MCF 10A (cell line): ENCODE measurements around the gene C5AR1. TPM values are rescaled to one million over a fixed set of nuclear protein-coding genes. Genes with fewer than 3 reads are reported as not detected.
A peak's percentile ranks its signal among the peaks of the same experiment; 100 is the strongest.
"Not testable (repeated sequence)": the region's sequence is repeated elsewhere in the genome, so short reads cannot be mapped to it uniquely, and the experiment has no call there.

ENCODE experiments used
- Bru-seq: library from RNA; stranded (reverse); fragments of 400-500 nt; gene quantifications from one replicate; lab custom pipeline; 2021; lab: Mats Ljungman, UMichigan
- BruChase-seq, 2 experiments: library from RNA; stranded (reverse); fragments of 400-500 nt; gene quantifications; one replicate each; lab custom pipeline; 2021; lab: Mats Ljungman, UMichigan
- BruUV-seq: library from RNA; stranded (reverse); fragments of 400-500 nt; replicated peaks from 2 replicates; lab custom pipeline; 2021; lab: Mats Ljungman, UMichigan
- CTCF ChIA-PET: fragments of 300-600 bp; sonication (Branson Sonifier 250); formaldehyde crosslinking; extraction: SDS; loops from one replicate; lab custom pipeline; 2021; ENCODE audit warnings: antibody characterized with exemption, inconsistent platforms; lab: Yijun Ruan, JAX
- POLR2A ChIA-PET: fragments of 300-600, 350-650 bp; sonication (Branson Sonifier 250); formaldehyde crosslinking; extraction: SDS; loops from one replicate; lab custom pipeline; 2020; ENCODE audit warnings: antibody characterized with exemption, inconsistent platforms; lab: Yijun Ruan, JAX
- DNase-seq: peaks from one replicate; pipeline ENCODE4 v3.0.0-alpha.2; 2018; ENCODE audit not compliant: unreplicated experiment
- H3K27ac Mint-ChIP-seq: one replicate; pipeline ENCODE4 v1.8.0; 2022; ENCODE audit warnings: mild to moderate bottlenecking, low read depth, mixed read lengths; ENCODE audit not compliant: unreplicated experiment
- H3K27me3 Mint-ChIP-seq: one replicate; pipeline ENCODE4 v1.8.0; 2022; ENCODE audit warnings: mixed read lengths; ENCODE audit not compliant: insufficient read depth, unreplicated experiment
- H3K36me3 Mint-ChIP-seq: one replicate; pipeline ENCODE4 v1.8.0; 2022; ENCODE audit warnings: mild to moderate bottlenecking, moderate library complexity, mixed read lengths; ENCODE audit not compliant: insufficient read depth, unreplicated experiment
- H3K4me1 Mint-ChIP-seq: one replicate; pipeline ENCODE4 v1.8.0; 2022; ENCODE audit warnings: mixed read lengths; ENCODE audit not compliant: insufficient read depth, unreplicated experiment
- H3K4me3 Mint-ChIP-seq: one replicate; pipeline ENCODE4 v1.8.0; 2022; ENCODE audit warnings: mild to moderate bottlenecking, moderate library complexity, mixed read lengths; ENCODE audit not compliant: unreplicated experiment
- H3K9me3 Mint-ChIP-seq: one replicate; pipeline ENCODE4 v1.8.0; 2022; ENCODE audit warnings: mixed read lengths; ENCODE audit not compliant: unreplicated experiment
- CTCF ChIP-seq: fragments of 200-600 bp; IDR thresholded peaks from one replicate; pipeline ENCODE4 v1.8.0; 2022; ENCODE audit warnings: antibody characterized with exemption, mild to moderate bottlenecking; ENCODE audit not compliant: unreplicated experiment
- intact Hi-C: fragments of 100-400 bp; cut with micrococcal nuclease; formaldehyde crosslinking; loops from 2 replicates; pipeline ENCODE4 v1.14.1; 2022
- long read RNA-seq: library from polyadenylated mRNA; stranded (forward); transcript quantifications from one replicate; pipeline ENCODE4 v2.0.0, GENCODE V29; 2022
- total RNA-seq: library from RNA; stranded (reverse); gene quantifications from 2 replicates; pipeline ENCODE4 v1.2.3, GENCODE V29; 2022

Gene C5AR1
- total RNA-seq (1.9 and 4.7 TPM in 2 replicates), Bru-seq, nascent RNA (percentile 46 among the genes with signal in this experiment), BruChase-seq, experiment 1, labeled RNA remaining after a 6-hour chase (percentile 85 among the genes with signal in this experiment), BruChase-seq, experiment 2, labeled RNA remaining after a 2-hour chase (percentile 66 among the genes with signal in this experiment)
- long read RNA-seq, partial matches to known transcripts: 0 of 1 reads
- long read RNA-seq, other reads (novel, unspliced or antisense): 1 of 1 reads

- Mint-ChIP-seq H3K36me3 (peaks cover 7% of the 10 kb centered on the region), H3K4me3 (no peak within 1 kb of the TSS), H3K9me3 (no peaks in the 10 kb centered on the region), H3K27me3 (no peaks in the 10 kb centered on the region), H3K27ac (no peak within 1 kb of the TSS), H3K4me1 (peaks cover 35% of the 10 kb centered on the region)
- peak; percentile 16 for DNase-seq
- TF ChIP-seq CTCF: no peak
- intact Hi-C loops: loop anchor here (5.0 kb wide), 1 partner anchor 38 kb away; the partner anchor contains the start of gene DHX34
- no TSS peak for BruUV-seq
- POLR2A ChIA-PET: no interaction called here
- CTCF ChIA-PET: interaction anchor here (0.6 kb wide), 1 partner anchor 399 kb away, joined by 3 read pairs; no protein-coding TSS in a partner anchor
These were observed at the start of gene C5AR1 for GRCh38 chr19:47309608-47310007. Gene C5AR1, plus strand, starts transcription at chr19:47309861. Its CDS starts 35 bp downstream, at chr19:47309896.

GRCh38 chr19:47260476-47260875 lies 49.2 kb upstream of the C5AR1 start:
- Mint-ChIP-seq H3K36me3 (peaks cover 66% of the 10 kb centered on the region), H3K9me3 (no peaks in the 10 kb centered on the region), H3K27ac (no peak overlapping the region), H3K4me3 (no peak overlapping the region), H3K27me3 (no peaks in the 10 kb centered on the region), H3K4me1 (peaks cover 26% of the 10 kb centered on the region)
- POLR2A ChIA-PET: interaction anchor here (0.8 kb wide), 1 partner anchor 9 kb away, joined by 3 read pairs; no protein-coding TSS in a partner anchor
- BruUV-seq: no TSS peak
- TF ChIP-seq CTCF: no peak
- intact Hi-C loops: no loop called here
- CTCF ChIA-PET: interaction anchor here (0.6 to 2.1 kb wide), 2 partner anchors 13 to 339 kb away, joined by 3 to 6 read pairs; no protein-coding TSS in a partner anchor
- no peak for DNase-seq

- BruUV-seq, DNase-seq, intact Hi-C loops, H3K4me3 Mint-ChIP-seq, CTCF ChIA-PET, H3K27ac Mint-ChIP-seq, H3K9me3 Mint-ChIP-seq, H3K27me3 Mint-ChIP-seq: not testable (repeated sequence)
- Mint-ChIP-seq H3K4me1 (peaks cover 26% of the 10 kb centered on the region), H3K36me3 (peaks cover 83% of the 10 kb centered on the region)
- POLR2A ChIA-PET: interaction anchor here (0.6 to 2.2 kb wide), 6 partner anchors 10 to 1713 kb away, joined by 3 to 10 read pairs (median 3); no protein-coding TSS in a partner anchor
These were observed 47.5 kb upstream of the C5AR1 start for GRCh38 chr19:47261946-47262793.

GRCh38 chr19:47264629-47265028 lies 45.0 kb upstream of the C5AR1 start:
- no peaks in the 10 kb centered on the region for H3K27me3 Mint-ChIP-seq
- CTCF ChIA-PET: interaction anchor here (0.6 kb wide), 1 partner anchor 75 kb away, joined by 3 read pairs; no protein-coding TSS in a partner anchor
- TF ChIP-seq CTCF: no peak
- H3K9me3 Mint-ChIP-seq: no peaks in the 10 kb centered on the region
- BruUV-seq: no TSS peak
- H3K4me3 Mint-ChIP-seq: no peak overlapping the region
- H3K36me3 Mint-ChIP-seq: peaks cover 89% of the 10 kb centered on the region
- peaks cover 7% of the 10 kb centered on the region for H3K4me1 Mint-ChIP-seq
- intact Hi-C loops: no loop called here
- POLR2A ChIA-PET: no interaction called here
- H3K27ac Mint-ChIP-seq: no peak overlapping the region
- no peak for DNase-seq
